Central memory CD8-positive, alpha-beta T cell (primary cell): ENCODE measurements around the gene SHROOM2.

ENCODE experiments used
- ATAC-seq: fragments of 150-1000 bp; cut with Tn5 transposase; replicated peaks from 2 replicates; pipeline ENCODE4 v1.10.0; 2022; ENCODE audit warnings: mild to moderate bottlenecking, moderate FRiP score, moderate number of reproducible peaks; ENCODE audit not compliant: poor library complexity, severe bottlenecking; ENCODE audit errors: extremely low read depth
- DNase-seq, 2 donors: peaks; one replicate each; pipeline ENCODE4 v3.0.0; 2021; ENCODE audit warnings: low spot score in 2 of 2
- H3K27ac Mint-ChIP-seq: one replicate; pipeline ENCODE4 v1.8.0; 2022; ENCODE audit warnings: low read depth, mild to moderate bottlenecking, moderate library complexity, mixed read lengths
- H3K27me3 Mint-ChIP-seq: one replicate; pipeline ENCODE4 v1.8.0; 2022; ENCODE audit warnings: mixed read lengths
- H3K36me3 Mint-ChIP-seq: one replicate; pipeline ENCODE4 v1.8.0; 2022; ENCODE audit warnings: mild to moderate bottlenecking, moderate library complexity, mixed read lengths; ENCODE audit not compliant: insufficient read depth
- H3K4me1 Mint-ChIP-seq: one replicate; pipeline ENCODE4 v1.8.0; 2022; ENCODE audit warnings: mixed read lengths
- H3K4me3 Mint-ChIP-seq: one replicate; pipeline ENCODE4 v1.8.0; 2022; ENCODE audit warnings: mild to moderate bottlenecking, moderate library complexity, mixed read lengths
- H3K9me3 Mint-ChIP-seq: one replicate; pipeline ENCODE4 v1.8.0; 2022; ENCODE audit warnings: mixed read lengths

The SHROOM2 gene

GRCh38 chrX:9966775-9967408 lies 180.7 kb downstream of the SHROOM2 start, which contains the start of gene CLDN34:
TSS of gene CLDN34 (plus strand) at chrX:9967358. CDS start at chrX:9967358, 0 bp downstream.
- Mint-ChIP-seq H3K27ac (no peak within 1 kb of the TSS), H3K9me3 (no peaks in the 10 kb centered on the region), H3K27me3 (no peaks in the 10 kb centered on the region), H3K4me1 (no peaks in the 10 kb centered on the region), H3K36me3 (no peaks in the 10 kb centered on the region), H3K4me3 (no peak within 1 kb of the TSS)
- ATAC-seq (no peak), DNase-seq (no peak)

DNA sequence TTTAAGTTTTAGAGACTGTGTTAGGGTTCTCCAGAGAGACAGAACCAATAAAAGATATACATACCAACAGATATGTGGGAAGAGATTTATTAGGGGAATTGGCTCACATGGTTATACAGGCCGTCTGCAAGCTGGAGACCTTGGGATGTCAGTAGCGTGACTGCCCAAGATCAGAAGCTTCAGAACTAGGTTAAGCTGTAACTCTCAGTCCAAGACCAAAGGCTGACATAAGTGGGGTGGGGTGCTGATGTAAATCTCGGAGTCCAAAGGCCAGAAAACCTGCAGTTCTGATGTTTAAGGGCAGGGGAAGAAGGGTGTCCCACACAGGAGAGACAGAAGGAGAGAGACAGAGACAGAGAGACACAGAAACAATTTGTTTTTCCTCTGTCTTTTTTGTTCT lies 191.4 kb downstream of the SHROOM2 start:
- Mint-ChIP-seq H3K27ac (no peak overlapping the region), H3K4me3 (no peak overlapping the region), H3K9me3 (no peaks in the 10 kb centered on the region), H3K4me1 (no peaks in the 10 kb centered on the region), H3K27me3 (no peaks in the 10 kb centered on the region), H3K36me3 (no peaks in the 10 kb centered on the region)
- no peak for ATAC-seq
- no peak for DNase-seq

- Mint-ChIP-seq H3K27ac (no peak overlapping the region), H3K4me1 (no peaks in the 10 kb centered on the region), H3K4me3 (no peak overlapping the region), H3K9me3 (no peaks in the 10 kb centered on the region), H3K27me3 (peaks cover 9% of the 10 kb centered on the region), H3K36me3 (no peaks in the 10 kb centered on the region)
- DNase-seq, result no peak
- no peak for ATAC-seq
These were observed 194.2 kb downstream of the SHROOM2 start for GRCh38 chrX:9980401-9980800.

GRCh38 chrX:9980927-9981326 lies 194.7 kb downstream of the SHROOM2 start:
- Mint-ChIP-seq H3K4me3 (no peak overlapping the region), H3K27me3 (peaks cover 10% of the 10 kb centered on the region), H3K9me3 (no peaks in the 10 kb centered on the region), H3K36me3 (no peaks in the 10 kb centered on the region), H3K27ac (no peak overlapping the region), H3K4me1 (no peaks in the 10 kb centered on the region)
- DNase-seq (no peak), ATAC-seq (no peak)

GRCh38 chrX:9983441-9983840 lies 197.2 kb downstream of the SHROOM2 start:
- H3K9me3 Mint-ChIP-seq, result no peaks in the 10 kb centered on the region
- DNase-seq (no peak), ATAC-seq (no peak)
- H3K4me1 Mint-ChIP-seq, result no peaks in the 10 kb centered on the region
- no peaks in the 10 kb centered on the region for H3K36me3 Mint-ChIP-seq
- H3K27me3 Mint-ChIP-seq, result peaks cover 10% of the 10 kb centered on the region
- no peak overlapping the region for H3K4me3 Mint-ChIP-seq
- no peak overlapping the region for H3K27ac Mint-ChIP-seq

- no peaks in the 10 kb centered on the region for H3K9me3 Mint-ChIP-seq
- H3K4me1 Mint-ChIP-seq, result no peaks in the 10 kb centered on the region
- ATAC-seq, result no peak
- H3K36me3 Mint-ChIP-seq, result no peaks in the 10 kb centered on the region
- H3K27me3 Mint-ChIP-seq, result peaks cover 10% of the 10 kb centered on the region
- no peak overlapping the region for H3K4me3 Mint-ChIP-seq
- no peak for DNase-seq
- no peak overlapping the region for H3K27ac Mint-ChIP-seq
These were observed 197.6 kb downstream of the SHROOM2 start for GRCh38 chrX:9983846-9984245.

DNA sequence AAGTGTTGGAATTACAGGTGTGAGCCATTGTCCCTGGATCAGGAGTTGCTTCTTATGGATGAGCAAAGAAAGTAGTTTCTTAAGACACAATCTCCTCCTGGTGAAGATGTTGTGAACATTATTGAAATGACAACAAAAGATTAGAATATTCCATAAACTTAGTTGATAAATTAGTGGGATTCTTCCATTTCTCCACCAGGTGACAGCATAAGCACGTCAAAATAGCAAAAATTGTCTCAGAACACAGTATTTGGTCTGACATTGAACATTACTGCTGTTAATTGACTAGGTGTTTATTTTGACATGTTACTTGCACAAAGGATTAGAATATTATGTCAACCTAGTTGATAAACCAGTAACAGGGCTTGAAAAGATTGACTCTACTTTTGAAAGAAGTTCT lies 202.5 kb downstream of the SHROOM2 start:
- peaks cover 10% of the 10 kb centered on the region for H3K27me3 Mint-ChIP-seq
- no peak for ATAC-seq
- no peak overlapping the region for H3K27ac Mint-ChIP-seq
- no peaks in the 10 kb centered on the region for H3K4me1 Mint-ChIP-seq
- H3K9me3 Mint-ChIP-seq, result no peaks in the 10 kb centered on the region
- H3K36me3 Mint-ChIP-seq, result no peaks in the 10 kb centered on the region
- no peak overlapping the region for H3K4me3 Mint-ChIP-seq
- DNase-seq, result no peak

- Mint-ChIP-seq H3K27ac (no peak overlapping the region), H3K9me3 (no peaks in the 10 kb centered on the region), H3K4me3 (no peak overlapping the region)
These were observed 205.8 kb downstream of the SHROOM2 start for GRCh38 chrX:9992061-9992460.

GRCh38 chrX:9992724-9993123 lies 206.5 kb downstream of the SHROOM2 start:
- Mint-ChIP-seq H3K36me3 (no peaks in the 10 kb centered on the region), H3K27me3 (no peaks in the 10 kb centered on the region), H3K4me1 (no peaks in the 10 kb centered on the region), H3K27ac (no peak overlapping the region), H3K4me3 (no peak overlapping the region), H3K9me3 (no peaks in the 10 kb centered on the region)
- DNase-seq, result no peak
- ATAC-seq, result no peak

More at GRCh38 chrX:9992061-9992460, 205.8 kb downstream of the SHROOM2 start:
- Mint-ChIP-seq H3K27me3 (no peaks in the 10 kb centered on the region), H3K36me3 (no peaks in the 10 kb centered on the region), H3K4me1 (no peaks in the 10 kb centered on the region)
- no peak for DNase-seq
- ATAC-seq, result no peak

- no peaks in the 10 kb centered on the region for H3K4me1 Mint-ChIP-seq
- no peaks in the 10 kb centered on the region for H3K36me3 Mint-ChIP-seq
- no peaks in the 10 kb centered on the region for H3K27me3 Mint-ChIP-seq
- no peak overlapping the region for H3K4me3 Mint-ChIP-seq
- no peak overlapping the region for H3K27ac Mint-ChIP-seq
- no peaks in the 10 kb centered on the region for H3K9me3 Mint-ChIP-seq
- DNase-seq, result peak; percentile 56 to 64
- no peak for ATAC-seq
These were observed 209.7 kb downstream of the SHROOM2 start for GRCh38 chrX:9995855-9996339.

DNA sequence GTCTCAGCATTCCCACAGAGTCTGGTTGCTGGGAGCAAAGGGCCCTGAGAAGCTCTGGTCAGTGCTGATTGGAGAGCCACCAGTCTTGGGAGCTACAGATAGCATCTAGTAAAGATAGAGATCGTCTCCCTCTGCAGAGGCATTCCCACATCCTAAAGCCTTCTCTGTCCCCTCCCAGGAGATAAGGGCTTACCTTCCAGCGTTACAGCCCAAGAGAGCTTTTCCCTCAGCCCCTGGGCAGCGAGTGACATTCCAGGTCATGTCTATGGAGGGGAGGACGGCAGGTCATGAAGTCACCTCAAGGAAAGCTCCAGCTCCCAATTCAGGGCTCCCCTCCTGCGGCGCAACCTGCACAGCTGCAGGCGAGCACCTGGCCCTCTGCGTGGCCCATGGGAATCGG lies 210.8 kb downstream of the SHROOM2 start:
- ATAC-seq (no peak), DNase-seq (no peak)
- Mint-ChIP-seq H3K9me3 (no peaks in the 10 kb centered on the region), H3K4me1 (no peaks in the 10 kb centered on the region), H3K4me3 (no peak overlapping the region), H3K36me3 (no peaks in the 10 kb centered on the region), H3K27ac (no peak overlapping the region), H3K27me3 (no peaks in the 10 kb centered on the region)

GRCh38 chrX:9997524-9997923 lies 211.3 kb downstream of the SHROOM2 start:
- H3K4me1 Mint-ChIP-seq, result no peaks in the 10 kb centered on the region
- no peak overlapping the region for H3K27ac Mint-ChIP-seq
- H3K9me3 Mint-ChIP-seq, result no peaks in the 10 kb centered on the region
- ATAC-seq (no peak), DNase-seq (no peak)
- no peaks in the 10 kb centered on the region for H3K27me3 Mint-ChIP-seq
- H3K4me3 Mint-ChIP-seq, result no peak overlapping the region
- no peaks in the 10 kb centered on the region for H3K36me3 Mint-ChIP-seq
